Loucy (cell line): ENCODE results near the gene SLC17A3.

Experiments used
- EZH2phosphoT487 ChIP-seq: fragments of 200-600 bp; IDR thresholded peaks from 2 replicates; pipeline ENCODE4 v1.6.1; 2018; ENCODE audit warnings: antibody characterized with exemption, mild to moderate bottlenecking, moderate library complexity, borderline replicate concordance
- TF ChIP-seq, protein P1 (sequence below): fragments of 200-600 bp; sonication (generic); conservative IDR thresholded peaks from 2 replicates; pipeline ENCODE4 v1.5.1; 2014; ENCODE audit warnings: mild to moderate bottlenecking, antibody characterized with exemption, low read length

DNA sequence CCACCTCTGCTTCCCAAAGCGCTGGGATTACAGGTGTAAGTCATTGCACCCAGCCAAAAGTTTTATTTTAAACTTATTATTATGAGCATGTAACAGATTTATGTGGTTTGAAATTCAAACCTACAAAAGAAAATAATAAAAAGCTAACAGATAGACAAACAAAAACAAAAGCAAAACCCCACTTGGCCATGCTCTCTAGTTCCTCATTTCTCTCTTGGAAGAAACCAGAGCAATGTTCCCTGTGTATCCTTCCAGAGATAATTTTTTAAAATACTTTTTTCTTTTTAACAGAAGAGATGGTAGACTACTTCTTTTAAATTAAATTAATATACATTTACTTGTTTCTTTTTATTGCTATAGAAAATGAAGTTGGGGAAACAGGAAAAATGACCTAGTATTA, 28.0 kb upstream of the SLC17A3 start:
- TF ChIP-seq, protein P1, sequence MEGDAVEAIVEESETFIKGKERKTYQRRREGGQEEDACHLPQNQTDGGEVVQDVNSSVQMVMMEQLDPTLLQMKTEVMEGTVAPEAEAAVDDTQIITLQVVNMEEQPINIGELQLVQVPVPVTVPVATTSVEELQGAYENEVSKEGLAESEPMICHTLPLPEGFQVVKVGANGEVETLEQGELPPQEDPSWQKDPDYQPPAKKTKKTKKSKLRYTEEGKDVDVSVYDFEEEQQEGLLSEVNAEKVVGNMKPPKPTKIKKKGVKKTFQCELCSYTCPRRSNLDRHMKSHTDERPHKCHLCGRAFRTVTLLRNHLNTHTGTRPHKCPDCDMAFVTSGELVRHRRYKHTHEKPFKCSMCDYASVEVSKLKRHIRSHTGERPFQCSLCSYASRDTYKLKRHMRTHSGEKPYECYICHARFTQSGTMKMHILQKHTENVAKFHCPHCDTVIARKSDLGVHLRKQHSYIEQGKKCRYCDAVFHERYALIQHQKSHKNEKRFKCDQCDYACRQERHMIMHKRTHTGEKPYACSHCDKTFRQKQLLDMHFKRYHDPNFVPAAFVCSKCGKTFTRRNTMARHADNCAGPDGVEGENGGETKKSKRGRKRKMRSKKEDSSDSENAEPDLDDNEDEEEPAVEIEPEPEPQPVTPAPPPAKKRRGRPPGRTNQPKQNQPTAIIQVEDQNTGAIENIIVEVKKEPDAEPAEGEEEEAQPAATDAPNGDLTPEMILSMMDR, result no peak
- TF ChIP-seq EZH2phosphoT487, result no peak
